Upper lobe of right lung (tissue), 1 donor: ENCODE measurements around the gene CT45A6. TPM values are rescaled to one million over a fixed set of nuclear protein-coding genes. Genes with fewer than 3 reads are reported as not detected.
"Not testable (repeated sequence)": the region's sequence is repeated elsewhere in the genome, so short reads cannot be mapped to it uniquely, and the experiment has no call there.

ENCODE experiments used
- ATAC-seq: fragments of 200-7000 bp; cut with Tn5 transposase; one replicate; pipeline ENCODE4 v1.9.1; 2020; ENCODE audit warnings: mild to moderate bottlenecking, moderate library complexity
- DNase-seq: peaks from one replicate; pipeline ENCODE4 v3.0.0-alpha.2; 2020
- H3K27ac ChIP-seq: fragments of 200-600 bp; one replicate; pipeline ENCODE4 v1.8.0; 2022
- H3K27me3 ChIP-seq: fragments of 200-600 bp; one replicate; pipeline ENCODE4 v1.8.0; 2022; ENCODE audit warnings: mild to moderate bottlenecking
- H3K36me3 ChIP-seq: fragments of 200-600 bp; one replicate; pipeline ENCODE4 v1.8.0; 2022
- H3K4me1 ChIP-seq: fragments of 200-600 bp; one replicate; pipeline ENCODE4 v1.8.0; 2022
- H3K4me3 ChIP-seq: fragments of 200-600 bp; one replicate; pipeline ENCODE4 v1.8.0; 2022; ENCODE audit warnings: mild to moderate bottlenecking
- H3K9me3 ChIP-seq: fragments of 200-600 bp; one replicate; pipeline ENCODE4 v1.8.0; 2022
- intact Hi-C: fragments of 100-400 bp; cut with DNase I; formaldehyde crosslinking; loops from one replicate; pipeline ENCODE4 v1.11.0; 2022
- long read RNA-seq: library from polyadenylated mRNA; unstranded; transcript quantifications from one replicate; pipeline ENCODE4 v2.0.0, GENCODE V29; 2021
- total RNA-seq: library from RNA; stranded (reverse); fragmentation: NEBNext Ultra II Directional; extraction: Animal tissue kit (Norgen Biotek cat#: 25700); gene quantifications from one replicate; pipeline ENCODE4 v1.2.1, GENCODE V29; 2021
- donor health status: DM: no; HTN: yes; CAD: no; lungs with severe emphysema.

The CT45A6 gene, protein sequence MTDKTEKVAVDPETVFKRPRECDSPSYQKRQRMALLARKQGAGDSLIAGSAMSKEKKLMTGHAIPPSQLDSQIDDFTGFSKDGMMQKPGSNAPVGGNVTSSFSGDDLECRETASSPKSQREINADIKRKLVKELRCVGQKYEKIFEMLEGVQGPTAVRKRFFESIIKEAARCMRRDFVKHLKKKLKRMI
- not detected for total RNA-seq
- long read RNA-seq, result 0 reads

DNA sequence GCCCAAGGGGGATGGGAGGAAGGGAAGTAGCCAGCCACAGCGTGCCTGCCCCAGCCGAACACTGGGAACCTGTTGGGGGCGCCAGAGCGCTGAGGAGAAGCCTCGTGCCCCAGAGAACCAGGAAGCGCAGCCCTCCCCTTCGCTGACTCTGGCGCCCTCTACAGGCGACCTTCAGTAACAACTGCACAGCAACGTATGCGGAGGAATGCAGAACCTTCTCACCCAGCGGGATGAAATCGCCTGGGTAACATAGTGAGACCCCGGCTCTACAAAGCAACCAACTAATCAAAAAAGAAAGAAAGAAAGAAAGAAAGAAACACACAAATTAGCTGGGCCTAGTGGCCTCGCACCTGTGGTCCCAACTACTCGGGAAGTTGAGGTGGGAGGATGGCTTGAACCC lies at the start of gene CT45A6:
Gene CT45A6 (minus strand): TSS at position 101 of the 400 bp plus-strand sequence. CDS start 3,794 bp downstream, outside the sequence.
- H3K27me3 ChIP-seq, H3K27ac ChIP-seq, H3K4me3 ChIP-seq, ATAC-seq, H3K4me1 ChIP-seq, H3K36me3 ChIP-seq, DNase-seq, H3K9me3 ChIP-seq, intact Hi-C loops: not testable (repeated sequence)

DNA sequence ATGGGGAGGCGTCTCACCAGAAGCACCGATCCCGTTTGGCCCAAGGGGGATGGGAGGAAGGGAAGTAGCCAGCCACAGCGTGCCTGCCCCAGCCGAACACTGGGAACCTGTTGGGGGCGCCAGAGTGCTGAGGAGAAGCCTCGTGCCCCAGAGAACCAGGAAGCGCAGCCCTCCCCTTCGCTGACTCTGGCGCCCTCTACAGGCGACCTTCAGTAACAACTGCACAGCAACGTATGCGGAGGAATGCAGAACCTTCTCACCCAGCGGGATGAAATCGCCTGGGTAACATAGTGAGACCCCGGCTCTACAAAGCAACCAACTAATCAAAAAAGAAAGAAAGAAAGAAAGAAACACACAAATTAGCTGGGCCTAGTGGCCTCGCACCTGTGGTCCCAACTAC lies 34.6 kb upstream of the CT45A6 start, which contains the start of gene CT45A7:
Gene CT45A7 (minus strand): TSS at position 101 of the 400 bp plus-strand sequence. CDS start 3,747 bp downstream, outside the sequence.
- H3K9me3 ChIP-seq, H3K4me1 ChIP-seq, intact Hi-C loops, H3K4me3 ChIP-seq, ATAC-seq, H3K27ac ChIP-seq, H3K36me3 ChIP-seq, DNase-seq, H3K27me3 ChIP-seq: not testable (repeated sequence)

DNA sequence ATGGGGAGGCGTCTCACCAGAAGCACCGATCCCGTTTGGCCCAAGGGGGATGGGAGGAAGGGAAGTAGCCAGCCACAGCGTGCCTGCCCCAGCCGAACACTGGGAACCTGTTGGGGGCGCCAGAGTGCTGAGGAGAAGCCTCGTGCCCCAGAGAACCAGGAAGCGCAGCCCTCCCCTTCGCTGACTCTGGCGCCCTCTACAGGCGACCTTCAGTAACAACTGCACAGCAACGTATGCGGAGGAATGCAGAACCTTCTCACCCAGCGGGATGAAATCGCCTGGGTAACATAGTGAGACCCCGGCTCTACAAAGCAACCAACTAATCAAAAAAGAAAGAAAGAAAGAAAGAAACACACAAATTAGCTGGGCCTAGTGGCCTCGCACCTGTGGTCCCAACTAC lies 17.3 kb upstream of the CT45A6 start, which contains the start of gene CT45A2:
Gene CT45A2 (minus strand): TSS at position 101 of the 400 bp plus-strand sequence. CDS start 3,747 bp downstream, outside the sequence.
- DNase-seq, ATAC-seq, H3K36me3 ChIP-seq, H3K27me3 ChIP-seq, H3K9me3 ChIP-seq, intact Hi-C loops, H3K4me3 ChIP-seq, H3K27ac ChIP-seq, H3K4me1 ChIP-seq: not testable (repeated sequence)

DNA sequence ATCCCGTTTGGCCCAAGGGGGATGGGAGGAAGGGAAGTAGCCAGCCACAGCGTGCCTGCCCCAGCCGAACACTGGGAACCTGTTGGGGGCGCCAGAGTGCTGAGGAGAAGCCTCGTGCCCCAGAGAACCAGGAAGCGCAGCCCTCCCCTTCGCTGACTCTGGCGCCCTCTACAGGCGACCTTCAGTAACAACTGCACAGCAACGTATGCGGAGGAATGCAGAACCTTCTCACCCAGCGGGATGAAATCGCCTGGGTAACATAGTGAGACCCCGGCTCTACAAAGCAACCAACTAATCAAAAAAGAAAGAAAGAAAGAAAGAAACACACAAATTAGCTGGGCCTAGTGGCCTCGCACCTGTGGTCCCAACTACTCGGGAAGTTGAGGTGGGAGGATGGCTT lies 17.2 kb downstream of the CT45A6 start, which contains the start of gene CT45A5:
Gene CT45A5 (minus strand): TSS at position 101 of the 400 bp plus-strand sequence. CDS start 3,774 bp downstream, outside the sequence.
- H3K4me3 ChIP-seq, ATAC-seq, H3K36me3 ChIP-seq, intact Hi-C loops, H3K4me1 ChIP-seq, H3K27me3 ChIP-seq, DNase-seq, H3K9me3 ChIP-seq, H3K27ac ChIP-seq: not testable (repeated sequence)

DNA sequence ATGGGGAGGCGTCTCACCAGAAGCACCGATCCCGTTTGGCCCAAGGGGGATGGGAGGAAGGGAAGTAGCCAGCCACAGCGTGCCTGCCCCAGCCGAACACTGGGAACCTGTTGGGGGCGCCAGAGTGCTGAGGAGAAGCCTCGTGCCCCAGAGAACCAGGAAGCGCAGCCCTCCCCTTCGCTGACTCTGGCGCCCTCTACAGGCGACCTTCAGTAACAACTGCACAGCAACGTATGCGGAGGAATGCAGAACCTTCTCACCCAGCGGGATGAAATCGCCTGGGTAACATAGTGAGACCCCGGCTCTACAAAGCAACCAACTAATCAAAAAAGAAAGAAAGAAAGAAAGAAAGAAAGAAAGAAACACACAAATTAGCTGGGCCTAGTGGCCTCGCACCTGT lies 34.5 kb downstream of the CT45A6 start, which contains the start of gene CT45A3:
Gene CT45A3 (minus strand): TSS at position 101 of the 400 bp plus-strand sequence. CDS start 3,747 bp downstream, outside the sequence.
- ATAC-seq, H3K36me3 ChIP-seq, H3K4me3 ChIP-seq, H3K4me1 ChIP-seq, H3K9me3 ChIP-seq, intact Hi-C loops, H3K27ac ChIP-seq, H3K27me3 ChIP-seq, DNase-seq: not testable (repeated sequence)

DNA sequence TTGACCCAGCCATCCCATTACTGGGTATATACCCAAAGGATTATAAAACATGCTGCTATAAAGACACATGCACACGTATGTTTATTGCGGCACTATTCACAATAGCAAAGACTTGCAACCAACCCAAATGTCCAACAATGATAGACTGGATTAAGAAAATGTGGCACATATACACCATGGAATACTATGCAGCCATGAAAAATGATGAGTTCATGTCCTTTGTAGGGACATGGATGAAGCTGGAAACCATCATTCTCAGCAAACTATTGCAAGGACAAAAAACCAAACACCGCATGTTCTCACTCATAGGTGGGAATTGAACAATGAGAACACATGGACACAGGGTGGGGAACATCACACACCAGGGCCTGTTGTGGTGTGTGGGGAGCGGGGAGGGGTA lies 57.8 kb downstream of the CT45A6 start:
- H3K27ac ChIP-seq, H3K27me3 ChIP-seq, H3K36me3 ChIP-seq, ATAC-seq, H3K4me1 ChIP-seq, H3K9me3 ChIP-seq, intact Hi-C loops, DNase-seq, H3K4me3 ChIP-seq: not testable (repeated sequence)

Other genes with a start within 250 kb of the CT45A6 start
- not detected for gene CT45A1, start 89.1 kb downstream of the CT45A6 start, total RNA-seq
- gene CT45A3, start 34.6 kb downstream of the CT45A6 start, total RNA-seq, result 0.58 TPM
- gene CT45A5, start 17.3 kb downstream of the CT45A6 start, total RNA-seq, result 1.2 TPM
- not detected for gene CT45A2, start 17.2 kb upstream of the CT45A6 start, total RNA-seq
- gene CT45A7, start 34.5 kb upstream of the CT45A6 start, total RNA-seq, result not detected
- gene CT45A8, start 51.8 kb upstream of the CT45A6 start, total RNA-seq, result not detected
- gene CT45A9, start 69.0 kb upstream of the CT45A6 start, total RNA-seq, result not detected
- gene CT45A10, start 90.7 kb upstream of the CT45A6 start, total RNA-seq, result not detected
- gene SAGE1, start 90.9 kb upstream of the CT45A6 start, total RNA-seq, result not detected
- 30.2 TPM for gene MMGT1, start 171.2 kb upstream of the CT45A6 start, total RNA-seq
- gene SLC9A6, start 182.6 kb upstream of the CT45A6 start, total RNA-seq, result 13.2 TPM